Measurements from ENCODE around the gene HDLBP.

DNA sequence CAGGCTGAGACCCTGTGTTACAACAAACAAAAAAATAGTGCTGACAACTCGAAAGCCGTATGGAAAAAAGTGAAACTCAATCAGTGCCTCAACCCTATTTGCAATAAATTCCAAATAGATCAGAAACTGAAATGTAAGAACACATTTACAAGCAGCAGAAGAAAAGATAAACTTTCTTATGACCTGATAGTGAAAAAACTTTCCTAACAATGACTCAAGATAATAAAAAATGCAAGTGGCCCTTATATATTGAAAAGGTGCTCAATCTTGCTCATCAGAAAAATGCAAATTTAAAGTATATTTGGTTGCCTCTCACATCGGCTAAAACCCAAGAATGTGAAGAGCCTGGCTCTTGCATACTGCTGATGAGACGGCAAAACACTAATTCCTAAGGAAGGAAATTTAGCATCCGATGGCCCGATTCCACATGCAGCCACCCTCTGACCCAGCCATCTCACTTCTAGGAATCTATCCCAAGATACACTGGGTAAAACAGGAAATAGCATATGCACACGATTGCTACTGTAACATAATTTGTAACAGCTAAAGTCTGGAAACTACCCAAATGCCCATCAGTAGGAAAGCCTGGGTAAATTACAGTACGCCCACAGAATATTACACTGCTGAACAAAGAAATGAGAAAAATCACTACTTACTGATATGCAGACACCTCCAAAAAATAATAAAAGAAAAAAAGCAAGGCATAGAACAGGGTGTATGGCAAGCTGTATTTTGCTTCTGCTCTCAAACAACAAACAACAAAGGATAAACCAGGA lies 56.8 kb downstream of the HDLBP start:
- TF ChIP-seq, protein P1, sequence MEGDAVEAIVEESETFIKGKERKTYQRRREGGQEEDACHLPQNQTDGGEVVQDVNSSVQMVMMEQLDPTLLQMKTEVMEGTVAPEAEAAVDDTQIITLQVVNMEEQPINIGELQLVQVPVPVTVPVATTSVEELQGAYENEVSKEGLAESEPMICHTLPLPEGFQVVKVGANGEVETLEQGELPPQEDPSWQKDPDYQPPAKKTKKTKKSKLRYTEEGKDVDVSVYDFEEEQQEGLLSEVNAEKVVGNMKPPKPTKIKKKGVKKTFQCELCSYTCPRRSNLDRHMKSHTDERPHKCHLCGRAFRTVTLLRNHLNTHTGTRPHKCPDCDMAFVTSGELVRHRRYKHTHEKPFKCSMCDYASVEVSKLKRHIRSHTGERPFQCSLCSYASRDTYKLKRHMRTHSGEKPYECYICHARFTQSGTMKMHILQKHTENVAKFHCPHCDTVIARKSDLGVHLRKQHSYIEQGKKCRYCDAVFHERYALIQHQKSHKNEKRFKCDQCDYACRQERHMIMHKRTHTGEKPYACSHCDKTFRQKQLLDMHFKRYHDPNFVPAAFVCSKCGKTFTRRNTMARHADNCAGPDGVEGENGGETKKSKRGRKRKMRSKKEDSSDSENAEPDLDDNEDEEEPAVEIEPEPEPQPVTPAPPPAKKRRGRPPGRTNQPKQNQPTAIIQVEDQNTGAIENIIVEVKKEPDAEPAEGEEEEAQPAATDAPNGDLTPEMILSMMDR (conservative IDR thresholded peaks at IDR 0.05; ENCODE audit: low read depth, low read length), result no peak
- TF ChIP-seq EZH2 (IDR thresholded peaks at IDR 0.05; ENCODE audit: borderline replicate concordance, low read depth, low read length, poor library complexity, severe bottlenecking), result no peak
